Stimulated activated CD4-positive, alpha-beta T cell treated with anti-CD3 and anti-CD28 coated beads, Interleukin-2, amount 100 ng/mL, for 48 hours (primary cell): ENCODE measurements around the gene UBE2D3.

ENCODE experiments used
- DNase-seq, 2 donors: peaks; one replicate each; pipeline ENCODE4 v3.0.0-alpha.2; 2020

Gene UBE2D3

DNA sequence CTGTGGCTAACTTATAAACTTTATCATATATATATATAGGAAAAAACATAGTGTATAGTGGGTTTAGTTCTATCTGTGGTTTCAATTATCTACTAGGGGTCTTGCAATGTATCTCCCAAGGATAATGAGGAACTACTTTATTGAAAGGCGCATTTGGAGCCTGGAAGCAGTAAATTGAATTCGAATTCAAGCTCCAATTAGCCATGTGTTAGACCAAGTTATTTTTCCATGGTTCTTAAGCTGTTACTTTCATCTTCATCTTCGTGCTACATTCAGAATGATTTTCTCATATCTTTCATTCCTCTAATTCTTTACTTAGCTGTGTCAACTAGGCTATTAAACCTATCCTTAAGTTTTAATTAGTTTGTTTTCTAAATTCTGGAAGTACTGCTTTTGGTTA is 39.4 kb downstream of the UBE2D3 start:
- DNase-seq: no peak

DNA sequence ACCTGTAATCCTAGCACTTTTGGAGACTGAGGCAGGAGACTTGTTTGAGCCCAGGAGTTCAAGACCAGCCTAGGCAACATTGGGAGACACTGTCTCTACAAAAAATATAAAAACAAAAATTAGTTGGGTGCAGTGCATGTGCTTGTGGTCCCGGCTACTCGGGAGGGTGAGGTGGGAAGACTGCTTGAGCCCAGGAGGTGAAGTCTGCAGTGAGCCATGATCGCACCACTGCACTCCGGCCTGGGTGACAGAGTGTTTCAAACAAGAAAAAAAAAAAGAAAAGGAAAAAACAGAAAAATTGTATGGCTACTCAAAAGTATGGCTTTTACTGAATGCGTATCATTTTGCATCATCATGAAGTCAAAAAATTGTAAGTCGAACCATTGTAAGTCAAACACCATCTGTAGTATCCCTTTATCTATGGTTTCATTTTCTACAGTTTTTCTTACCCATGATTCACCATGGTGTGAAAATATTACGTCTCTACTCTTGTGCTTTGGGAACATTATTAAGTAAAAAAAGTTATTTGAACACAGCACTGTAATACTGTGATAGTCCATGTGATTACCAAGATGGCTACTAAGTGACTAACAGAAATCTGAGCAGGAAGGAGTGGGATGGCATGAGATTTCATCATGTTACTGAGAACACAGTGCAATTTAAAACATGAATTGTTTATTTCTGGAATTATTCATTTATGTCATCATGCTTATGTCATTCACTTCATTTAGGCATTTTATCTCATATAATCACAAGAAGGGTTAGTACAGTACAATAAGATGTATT is 40.1 kb downstream of the UBE2D3 start:
- no peak for DNase-seq

DNA sequence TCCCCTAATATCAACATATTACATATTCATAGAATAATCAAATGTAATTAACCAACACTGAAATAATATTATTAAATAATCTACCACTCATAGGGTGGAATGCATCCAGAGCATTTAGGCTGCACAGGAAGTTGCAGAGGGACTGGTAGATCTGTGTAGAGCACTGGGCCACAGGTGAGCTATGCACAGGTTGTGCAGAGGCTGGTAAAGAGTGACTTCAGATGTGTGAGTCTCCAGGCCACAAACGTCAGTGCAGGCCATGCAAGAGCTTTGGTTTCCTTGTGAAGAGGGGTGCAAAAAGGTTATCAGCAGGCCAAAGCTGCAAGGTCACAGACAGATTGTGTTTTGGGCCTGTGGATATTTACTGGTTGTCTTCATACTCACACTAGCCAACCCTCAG is 41.1 kb downstream of the UBE2D3 start:
- no peak for DNase-seq

DNA sequence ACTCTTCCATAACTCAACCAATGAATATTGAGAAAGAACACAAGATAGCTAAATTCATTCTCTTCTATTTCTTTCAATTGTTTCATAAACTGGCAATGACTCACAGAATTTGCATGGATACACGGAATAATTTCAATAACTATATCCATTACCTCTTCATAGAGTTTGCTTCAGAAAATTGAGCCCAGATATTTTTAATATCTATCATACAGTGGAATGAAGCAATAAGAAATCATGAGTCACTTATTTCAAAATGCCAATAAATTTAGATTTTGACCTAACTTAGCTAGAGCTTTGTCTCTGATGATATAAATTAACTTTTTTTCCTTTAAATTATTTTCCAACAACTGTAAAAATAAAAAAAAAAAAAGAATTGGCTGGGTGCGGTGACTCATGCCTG is 44.3 kb downstream of the UBE2D3 start:
- no peak for DNase-seq

DNA sequence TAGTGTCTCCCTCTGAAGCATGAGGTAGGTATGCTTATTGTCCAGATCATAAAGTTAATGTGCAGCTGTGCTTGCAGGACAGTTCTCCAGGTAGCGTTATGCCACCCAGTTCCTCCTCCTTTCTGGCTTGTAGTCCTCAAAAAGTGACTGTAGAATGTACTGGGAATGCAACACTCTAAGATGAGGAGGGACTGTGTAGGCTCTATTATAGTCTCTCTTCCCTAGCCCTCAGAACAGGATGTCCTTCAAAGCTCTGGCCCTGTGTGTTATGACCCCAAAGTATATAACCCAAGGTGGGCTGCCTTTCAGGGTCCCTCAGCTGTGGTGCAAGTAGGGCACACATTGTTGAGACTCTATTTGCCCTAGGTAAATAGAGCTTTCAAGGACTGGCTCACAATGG is 45.8 kb downstream of the UBE2D3 start:
- no peak for DNase-seq

DNA sequence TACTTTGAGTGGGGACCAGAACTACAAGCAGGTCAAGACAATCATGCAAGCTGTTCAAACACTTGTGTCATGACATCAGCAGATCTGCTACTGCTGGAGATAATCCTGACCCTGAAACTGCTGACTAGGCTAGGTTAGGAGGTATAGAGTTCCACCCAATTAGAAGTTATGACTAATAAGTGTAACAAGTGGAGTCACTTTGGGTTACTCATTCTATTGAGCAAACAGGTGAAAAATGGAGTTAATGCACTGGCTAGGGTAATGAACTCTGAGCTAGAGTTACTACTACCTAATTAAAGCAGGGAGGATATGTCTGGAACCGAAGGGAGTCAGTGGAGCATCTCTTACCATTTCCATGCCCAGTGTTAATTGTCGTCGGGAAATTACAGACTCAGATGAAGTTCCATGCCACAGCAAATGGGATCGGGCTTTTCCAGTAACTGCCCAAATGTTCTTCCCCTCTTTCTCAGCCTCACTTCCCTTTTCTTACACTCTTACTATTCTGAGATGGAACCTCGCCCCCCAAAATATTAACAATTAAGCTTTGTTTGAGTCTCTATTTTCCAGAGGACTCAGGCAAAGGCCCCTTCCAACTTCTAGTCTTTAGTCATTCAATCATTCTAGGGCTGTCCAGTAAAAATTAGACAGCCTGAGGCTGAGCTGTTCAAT is 46.7 kb downstream of the UBE2D3 start:
- no peak for DNase-seq

DNA sequence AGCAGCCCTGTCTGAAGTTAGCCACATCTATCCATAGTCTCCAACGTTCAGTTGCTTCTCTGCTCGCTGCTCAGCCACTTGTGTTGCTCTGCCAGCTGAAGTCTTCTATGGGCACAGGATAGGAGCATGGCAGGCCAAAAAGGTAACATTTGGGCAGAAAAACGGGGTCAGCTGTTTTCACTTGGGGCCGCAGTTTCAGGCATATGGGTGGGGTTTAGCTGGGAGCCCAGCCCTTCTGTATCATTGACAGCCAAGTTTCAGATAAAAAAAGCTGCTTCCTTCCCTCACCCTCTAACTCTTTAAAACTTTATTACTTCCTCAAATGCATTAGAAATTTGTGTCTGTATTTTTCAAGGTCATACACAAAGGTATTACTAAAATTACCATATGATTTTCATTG is 48.1 kb downstream of the UBE2D3 start:
- no peak for DNase-seq

DNA sequence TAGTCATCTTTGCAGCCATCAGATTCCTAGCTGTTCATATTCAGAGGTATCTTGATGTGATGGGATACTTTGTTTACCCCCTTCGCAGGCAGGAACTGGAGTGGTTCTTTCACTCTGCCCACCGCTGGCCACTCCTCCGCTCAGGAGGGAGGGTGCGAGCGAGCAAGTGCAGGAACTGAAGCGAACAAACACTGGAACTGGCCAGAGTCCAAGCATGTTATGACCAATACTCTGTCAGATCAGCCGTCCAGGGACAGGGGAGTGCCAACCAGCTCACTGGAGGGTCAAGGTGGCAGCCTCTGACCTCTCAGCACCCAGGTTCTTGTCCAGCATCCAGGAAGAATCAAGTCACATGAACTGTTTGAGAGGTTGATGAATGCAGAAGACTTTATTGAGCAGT is 48.6 kb downstream of the UBE2D3 start:
- no peak for DNase-seq

DNA sequence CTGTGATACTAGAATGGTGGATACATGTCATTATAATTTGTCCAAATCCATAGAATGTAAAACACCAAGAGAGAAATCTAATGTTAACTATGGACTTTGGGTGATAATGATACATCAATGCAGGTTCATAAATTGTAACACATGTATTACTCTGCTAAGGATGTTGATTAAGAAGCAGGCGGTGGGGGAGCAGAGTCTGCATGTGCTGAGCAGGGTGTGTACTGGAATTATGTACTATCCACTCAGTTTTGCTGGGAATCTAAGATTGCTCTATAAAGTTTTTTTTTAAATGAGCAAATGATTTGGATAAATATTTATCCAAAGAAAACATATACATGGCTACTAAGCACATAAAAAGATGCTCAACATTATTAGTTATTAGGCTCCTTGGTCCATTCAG is 51.5 kb downstream of the UBE2D3 start:
- DNase-seq: no peak

DNA sequence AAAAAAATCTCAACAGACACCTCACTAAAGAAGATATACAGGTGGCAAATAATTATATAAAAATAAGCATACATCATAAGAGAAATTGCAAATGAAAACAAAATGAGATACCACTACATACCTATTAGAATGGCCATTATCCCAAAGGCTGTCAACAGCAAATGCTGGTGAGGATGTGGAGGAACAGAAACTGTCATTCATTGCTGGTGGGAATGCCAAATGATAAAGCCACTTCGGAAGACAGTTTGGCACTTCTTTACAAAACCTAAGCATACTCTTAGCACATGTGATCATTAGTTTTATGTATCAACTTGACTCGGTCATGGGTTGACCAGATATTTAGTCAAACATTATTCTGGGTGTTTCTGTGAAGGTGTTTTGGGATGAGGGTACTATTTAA is 53.1 kb downstream of the UBE2D3 start:
- no peak for DNase-seq

DNA sequence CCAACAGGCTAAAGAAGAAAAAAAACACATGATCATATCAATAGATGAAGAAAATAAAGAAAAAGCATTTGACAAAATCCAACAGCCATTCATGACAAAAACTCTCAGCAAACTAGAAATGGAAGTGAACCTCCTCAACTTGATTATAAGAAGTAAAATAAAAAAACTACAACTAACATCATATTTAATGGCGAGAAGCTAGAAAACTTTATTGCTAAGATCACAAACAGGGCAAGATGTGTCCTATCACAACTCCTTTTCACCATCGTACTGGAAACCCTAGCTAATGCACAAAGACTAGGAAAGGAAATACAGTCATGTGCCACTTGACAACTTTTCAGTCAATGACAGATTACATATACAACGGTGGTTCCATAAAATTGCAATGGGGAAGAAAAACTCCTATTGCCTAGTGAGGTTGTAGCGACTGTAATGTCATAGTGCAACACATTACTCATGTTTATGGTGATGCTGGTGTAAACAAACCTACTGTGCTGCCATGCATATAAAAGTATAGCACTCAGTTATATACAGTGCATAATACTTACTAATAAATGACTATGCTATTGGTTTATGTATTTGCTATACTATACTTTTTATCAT is 54.5 kb downstream of the UBE2D3 start:
- no peak for DNase-seq

DNA sequence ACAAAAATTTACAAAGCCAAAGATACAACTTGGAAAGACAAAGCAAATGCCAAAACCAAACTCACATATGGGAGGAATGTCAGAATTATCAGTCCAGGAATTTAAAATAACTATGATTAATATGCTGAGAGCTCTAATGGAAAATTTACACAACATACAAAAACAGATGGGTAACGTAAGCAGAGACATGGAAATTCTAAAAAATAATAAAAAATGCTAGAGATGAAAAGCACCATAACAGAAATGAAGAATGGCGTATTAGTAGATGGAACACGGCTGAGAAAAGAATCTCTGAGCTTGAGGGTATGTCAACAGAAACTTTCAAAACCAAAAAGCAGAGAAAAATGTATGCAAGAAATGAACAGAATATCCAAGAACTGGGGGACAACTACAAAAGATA is 62.5 kb downstream of the UBE2D3 start:
- DNase-seq: no peak

DNA sequence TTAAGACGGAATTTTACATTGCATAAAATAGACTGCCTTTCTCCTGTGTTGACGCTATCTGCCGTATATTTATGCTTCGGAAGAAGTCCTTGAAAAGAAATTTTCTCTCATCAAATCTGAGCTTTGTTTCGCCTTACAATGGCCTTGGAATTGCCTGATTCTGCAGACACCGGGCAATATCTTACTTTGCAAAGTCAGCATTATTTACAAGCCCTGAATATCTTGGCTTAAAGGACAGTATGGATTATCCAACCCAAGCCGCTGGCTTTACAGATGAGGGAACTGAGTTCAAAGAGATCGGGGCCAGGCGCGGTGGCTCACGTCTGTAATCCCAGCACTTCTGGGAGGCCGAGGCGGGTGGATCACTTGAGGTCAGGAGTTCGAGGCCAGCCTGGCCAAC is 65.4 kb downstream of the UBE2D3 start:
- DNase-seq: no peak

DNA sequence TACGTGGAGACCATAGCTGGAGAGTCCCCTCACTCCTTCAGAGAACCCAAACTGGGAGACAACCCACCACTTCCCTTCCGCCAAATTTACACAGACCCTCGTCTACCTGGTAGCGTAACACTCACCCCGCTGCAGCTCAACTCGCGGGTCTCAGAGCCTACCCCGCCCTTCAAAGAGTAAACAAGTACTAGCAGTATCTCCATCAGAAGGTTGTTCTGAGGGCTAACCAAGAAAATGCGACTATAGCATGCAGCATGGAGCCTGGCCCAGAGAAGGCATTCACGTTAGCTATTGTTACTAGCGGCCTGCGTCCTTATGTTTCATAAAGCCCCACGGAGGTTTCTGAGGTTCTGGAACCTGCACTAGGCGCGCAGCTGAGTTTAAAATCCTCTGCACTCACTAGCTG is 66.1 kb downstream of the UBE2D3 start:
- peak in 1 of 2 donors; percentile 15 for DNase-seq

DNA sequence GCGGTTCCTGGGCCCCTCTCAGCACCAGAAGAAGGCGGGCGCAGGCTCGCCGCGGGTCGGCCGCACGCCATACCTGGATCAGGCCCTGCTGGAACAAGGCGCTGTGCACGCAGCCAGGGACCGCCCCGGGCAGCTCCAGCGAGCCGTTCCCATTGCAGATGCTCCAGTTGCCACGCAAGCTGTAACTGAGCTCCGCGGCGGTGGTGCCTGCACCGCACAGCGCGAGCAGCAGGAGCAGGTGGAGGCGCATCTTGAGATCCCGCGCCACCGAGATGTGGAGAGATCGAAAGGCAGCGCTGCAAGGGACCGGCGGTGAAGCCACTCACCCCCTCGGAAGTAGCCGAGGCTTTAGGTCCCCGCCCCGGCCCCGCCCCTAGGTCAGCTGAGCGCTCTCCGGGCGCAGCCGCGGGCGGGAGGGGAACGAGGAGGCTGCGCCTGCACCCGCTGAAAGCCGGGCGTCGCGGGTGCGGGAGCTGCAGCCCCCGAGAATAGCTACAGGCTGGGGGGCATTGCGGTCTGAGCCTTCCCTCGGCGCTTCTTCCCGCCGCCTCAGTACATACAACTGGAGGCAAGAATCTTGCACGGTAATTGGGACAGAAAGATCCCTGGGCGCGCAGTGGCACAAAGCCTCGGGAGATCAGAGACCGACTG is 66.6 kb downstream of the UBE2D3 start, which contains the start of gene MANBA:
Gene MANBA, minus strand, starts transcription at position 324 of the 651 bp plus-strand sequence. Its CDS starts 74 bp downstream, at position 250.
- DNase-seq: peak; percentile 72 to 78

DNA sequence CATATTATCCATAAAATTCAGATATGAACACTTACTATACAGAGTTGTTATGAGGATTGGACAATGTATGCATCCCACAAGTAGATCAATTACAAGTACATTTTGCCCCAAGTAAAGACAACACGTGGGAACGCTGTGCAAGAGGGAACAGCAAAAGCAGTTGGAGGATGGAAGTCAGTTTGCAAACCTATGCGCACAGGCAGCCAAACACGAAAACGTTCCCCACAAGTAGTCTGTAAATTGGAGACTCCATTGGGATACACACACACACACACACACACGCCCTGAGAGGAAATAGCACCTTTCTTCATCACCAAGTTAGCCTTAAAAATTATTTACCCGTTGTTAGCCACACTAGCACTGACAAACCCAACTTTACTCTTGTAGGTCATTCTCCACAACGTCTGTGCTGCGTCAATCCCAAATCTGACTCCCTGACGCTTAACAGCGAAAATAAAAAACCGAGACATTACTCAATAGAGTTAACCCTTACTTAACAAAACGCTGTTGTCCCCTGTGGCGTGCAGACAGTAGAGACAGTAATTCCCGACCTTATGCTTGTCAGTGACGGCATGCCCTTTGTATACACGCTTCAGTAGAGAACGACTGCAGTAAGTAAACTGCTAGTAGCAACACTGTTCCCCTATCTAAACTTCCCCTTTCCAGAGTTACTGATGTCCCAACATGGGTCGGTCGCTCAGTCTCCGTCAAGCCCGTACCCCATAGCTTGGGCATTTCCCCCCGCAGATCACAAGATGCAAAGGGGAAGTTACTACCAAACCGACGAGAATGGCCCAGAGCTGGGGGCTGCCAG is 67.3 kb downstream of the UBE2D3 start:
- DNase-seq: peak in 1 of 2 donors; percentile 8

DNA sequence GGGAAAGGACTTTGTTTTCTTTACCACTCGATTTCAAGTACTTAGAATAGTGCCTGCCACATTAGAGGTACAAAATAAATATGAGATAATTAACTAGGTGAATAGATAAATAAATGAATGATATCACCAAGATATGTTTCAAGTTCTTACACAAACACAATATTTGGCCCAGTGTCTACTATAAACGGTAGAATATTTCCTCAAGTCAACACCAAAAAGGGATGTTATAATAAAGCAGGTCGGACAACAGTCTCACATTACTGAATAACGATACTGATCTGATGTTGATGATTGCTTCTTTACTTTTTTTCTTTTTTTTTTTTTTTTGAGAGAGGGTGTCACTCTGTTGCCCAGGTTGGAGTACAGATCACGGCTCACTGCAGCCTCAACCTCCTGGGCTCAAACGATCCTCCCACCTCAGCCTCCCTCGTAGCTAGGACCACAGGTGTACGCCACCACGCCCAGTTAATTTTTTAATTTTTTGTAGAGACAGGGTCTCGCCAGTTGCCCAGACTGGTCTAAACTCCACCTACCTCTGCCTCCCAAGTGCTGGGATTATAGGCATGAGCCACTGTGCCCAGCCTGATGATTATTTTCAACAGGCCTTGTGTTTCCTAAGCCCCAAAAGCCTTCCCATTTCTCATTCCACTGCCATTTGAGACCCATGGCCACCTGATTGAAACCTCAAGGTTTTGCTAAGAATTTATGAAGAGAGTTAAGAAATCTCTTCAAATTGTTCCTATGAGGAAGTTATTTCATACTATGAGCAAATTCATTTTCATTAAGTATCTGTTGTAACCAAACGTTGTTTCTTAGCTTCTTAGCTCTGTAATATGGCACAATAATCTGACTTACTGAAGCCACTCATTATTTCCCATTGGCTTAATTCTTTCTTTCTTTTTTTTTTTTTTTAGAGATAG is 68.8 kb downstream of the UBE2D3 start:
- no peak for DNase-seq

DNA sequence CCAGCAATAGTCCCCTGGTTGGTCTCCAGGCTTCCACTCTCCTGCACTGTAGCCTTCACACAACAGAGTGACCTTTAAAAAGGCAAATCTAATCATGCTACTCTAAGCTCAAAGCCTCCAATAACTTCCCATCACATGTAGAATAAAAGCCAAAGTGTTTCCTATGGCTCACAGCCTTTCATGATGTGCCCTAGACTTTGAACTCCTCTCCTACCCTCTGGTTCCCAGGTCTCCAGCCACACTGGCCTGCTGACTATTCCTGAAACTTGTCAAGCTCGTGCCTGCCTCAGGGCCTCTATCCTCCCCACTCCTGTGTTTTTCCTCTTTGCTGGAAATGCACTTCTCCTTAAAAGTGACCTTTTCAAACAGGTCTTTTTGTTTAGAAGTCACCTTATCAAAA is 69.7 kb downstream of the UBE2D3 start:
- DNase-seq: no peak

DNA sequence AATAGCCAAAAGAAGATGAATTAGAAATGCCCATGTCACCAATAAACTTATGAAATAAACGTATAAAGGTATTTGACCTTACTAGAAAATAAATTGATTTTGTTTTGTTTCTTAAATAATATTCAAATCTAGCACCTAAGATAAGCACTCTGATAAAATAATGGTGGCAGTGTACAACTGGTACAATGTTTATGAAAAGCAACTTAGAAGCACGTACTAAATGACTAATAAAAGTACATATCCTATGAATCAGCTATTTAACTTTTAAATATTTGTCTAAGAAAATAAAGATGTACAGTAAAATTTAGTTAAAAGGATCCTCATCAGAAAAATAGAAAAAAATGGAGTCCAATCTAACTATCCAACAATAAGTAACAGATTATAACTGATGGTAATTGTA is 73.3 kb downstream of the UBE2D3 start:
- DNase-seq: no peak

DNA sequence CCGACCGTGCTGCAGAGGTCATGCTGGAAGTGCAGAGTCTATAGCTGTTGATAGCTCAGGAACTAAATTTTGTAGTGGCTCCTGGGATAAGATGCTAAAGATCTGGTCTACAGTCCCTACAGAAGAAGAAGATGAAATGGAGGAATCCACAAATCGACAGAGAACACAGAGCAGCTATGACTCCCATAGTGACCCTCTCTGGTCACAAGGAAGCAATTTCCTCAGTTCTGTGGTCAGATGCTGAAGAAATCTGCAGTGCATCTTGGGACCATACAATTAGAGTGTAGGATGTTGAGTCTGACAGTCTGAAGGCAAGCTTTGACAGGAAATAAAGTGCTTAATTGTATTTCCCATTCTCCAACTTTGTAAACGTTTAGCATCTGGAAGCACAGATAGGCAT is 75.4 kb downstream of the UBE2D3 start:
- DNase-seq: no peak
